Endodermal cell (in vitro differentiated cells): Measurements from ENCODE around the gene AFF1. TPM values are rescaled to one million over a fixed set of nuclear protein-coding genes. Genes with fewer than 3 reads are reported as not detected.

Experiments used
- DNase-seq: peaks from one replicate; pipeline ENCODE4 v3.0.0-alpha.2; 2017
- H3K27ac ChIP-seq: 2 replicates; pipeline ENCODE4 v1.5.1; 2013; ENCODE audit warnings: mild to moderate bottlenecking, low read depth, low read length, moderate library complexity
- H3K27me3 ChIP-seq: 2 replicates; pipeline ENCODE4 v1.6.1; 2013; ENCODE audit warnings: mild to moderate bottlenecking, low read length, moderate library complexity; ENCODE audit not compliant: insufficient read depth, control insufficient read depth, poor library complexity, severe bottlenecking
- H3K36me3 ChIP-seq: 2 replicates; pipeline ENCODE4 v1.7.0; 2013; ENCODE audit warnings: mild to moderate bottlenecking, low read length, moderate library complexity; ENCODE audit not compliant: control insufficient read depth, insufficient read depth
- H3K4me1 ChIP-seq: one replicate; pipeline ENCODE4 v1.7.0; 2013; ENCODE audit warnings: low read length; ENCODE audit not compliant: control insufficient read depth, insufficient read depth
- H3K4me3 ChIP-seq: 2 replicates; pipeline ENCODE4 v1.5.1; 2013; ENCODE audit warnings: mild to moderate bottlenecking, low read length, moderate library complexity
- H3K9ac ChIP-seq: 2 replicates; pipeline ENCODE4 v1.6.1; 2013; ENCODE audit warnings: mild to moderate bottlenecking, low read length, moderate library complexity; ENCODE audit not compliant: poor library complexity, severe bottlenecking; ENCODE audit errors: extremely low read depth
- H3K9me3 ChIP-seq: 2 replicates; pipeline ENCODE4 v1.6.1; 2013; ENCODE audit warnings: mild to moderate bottlenecking, low read length, moderate library complexity; ENCODE audit not compliant: control insufficient read depth
- H3K27ac Mint-ChIP-seq: 2 replicates; pipeline ENCODE4 v1.8.0; 2020; ENCODE audit warnings: mixed read lengths
- H3K27me3 Mint-ChIP-seq: 2 replicates; pipeline ENCODE4 v1.8.0; 2021; ENCODE audit warnings: mild to moderate bottlenecking, mixed read lengths; ENCODE audit not compliant: insufficient read depth
- H3K36me3 Mint-ChIP-seq: 2 replicates; pipeline ENCODE4 v1.8.0; 2020; ENCODE audit warnings: low read depth, mixed read lengths
- H3K4me1 Mint-ChIP-seq: 2 replicates; pipeline ENCODE4 v1.8.0; 2020; ENCODE audit warnings: mixed read lengths
- H3K4me3 Mint-ChIP-seq: 2 replicates; pipeline ENCODE4 v1.8.0; 2020; ENCODE audit warnings: mild to moderate bottlenecking, moderate library complexity, mixed read lengths
- H3K9me3 Mint-ChIP-seq: 2 replicates; pipeline ENCODE4 v1.8.0; 2020; ENCODE audit warnings: mild to moderate bottlenecking, mixed read lengths
- CTCF ChIP-seq: fragments of 200-600 bp; sonication (generic); conservative IDR thresholded peaks from 2 replicates; pipeline ENCODE4 v1.5.0; 2021; ENCODE audit warnings: antibody characterized with exemption, mild to moderate bottlenecking
- WGBS, 2 experiments: methylation state at CpG; one replicate each; pipeline versions ENCODE4 v1.1.5 to v1.1.7; 2013; ENCODE audit warnings: missing lambda C conversion rate in 2 of 2, mixed read lengths in 1 of 2; ENCODE audit not compliant: insufficient coverage in 1 of 2, insufficient read length in 1 of 2; 5-methylcytosine and 5-hydroxymethylcytosine counted together
- long read RNA-seq, 4 experiments: library from polyadenylated mRNA in 2 of 4; library from RNA in 1 of 4; library from capped mRNA in 1 of 4; stranded (forward) in 3 of 4; unstranded in 1 of 4; transcript quantifications; one replicate each; pipeline ENCODE4 v2.0.0, GENCODE V29; 2020 to 2021; ENCODE audit warnings: inconsistent platforms in 1 of 4
- polyA plus RNA-seq, 2 experiments: library from polyadenylated mRNA; stranded (reverse); fragments of 50-300 nt; gene quantifications; one replicate each; pipeline ENCODE4 v1.2.3, GENCODE V29; 2013
- total RNA-seq, 2 donors: library from RNA; stranded (reverse); fragmentation: NEBNext Ultra II Directional in 1 of 2; extraction: Animal tissue kit (Norgen Biotek cat#: 25700) in 1 of 2; gene quantifications; 2 replicates in 1 of 2; 3 replicates in 1 of 2; pipeline ENCODE4 v1.2.1, GENCODE V29; 2021

The AFF1 gene
- total RNA-seq: 100 to 1,000 TPM; 134 to 171 TPM
- 30.2 TPM for polyA plus RNA-seq (2013, experiment 1 of 2)
- polyA plus RNA-seq (2013, experiment 2 of 2): 31.3 TPM
- long read RNA-seq, experiment 1, partial matches to known transcripts: 2 of 38 reads
- long read RNA-seq, experiment 1, other reads (novel, unspliced or antisense): 36 of 38 reads
- long read RNA-seq, experiment 2, full-length matches to known transcripts: 3 of 124 reads
- long read RNA-seq, experiment 2, partial matches to known transcripts: 18 of 124 reads
- long read RNA-seq, experiment 2, other reads (novel, unspliced or antisense): 103 of 124 reads
- long read RNA-seq, experiment 3, partial matches to known transcripts: 13 of 47 reads
- long read RNA-seq, experiment 3, other reads (novel, unspliced or antisense): 34 of 47 reads
- long read RNA-seq, experiment 4, partial matches to known transcripts: 1 of 6 reads
- long read RNA-seq, experiment 4, other reads (novel, unspliced or antisense): 5 of 6 reads

- Mint-ChIP-seq H3K27ac (peak within 1 kb of the TSS; percentile 94), H3K36me3 (peaks cover 13% of the 10 kb centered on the region), H3K9me3 (no peaks in the 10 kb centered on the region), H3K4me3 (peak within 1 kb of the TSS; percentile 79), H3K4me1 (peaks cover 31% of the 10 kb centered on the region), H3K27me3 (no peaks in the 10 kb centered on the region)
- peaks cover 10% of the 10 kb centered on the region for H3K36me3 ChIP-seq
- H3K9ac ChIP-seq: peak within 1 kb of the TSS; percentile 85
- peak within 1 kb of the TSS; percentile 89 for H3K4me3 ChIP-seq
- peak; percentile 98 for DNase-seq
- no peaks in the 10 kb centered on the region for H3K4me1 ChIP-seq
- peak; percentile 60 for TF ChIP-seq CTCF
- no peaks in the 10 kb centered on the region for H3K27me3 ChIP-seq
- H3K9me3 ChIP-seq: no peaks in the 10 kb centered on the region
- peak within 1 kb of the TSS; percentile 27 for H3K27ac ChIP-seq
- WGBS, 2 experiments: 0 to 3% methylated on average over 29 to 97 of the region's 97 CpGs
Measured at GRCh38 chr4:86934771-86935565, at the start of gene AFF1. Gene AFF1 (plus strand): TSS chr4:86935011. CDS start chr4:86948534, 13,523 bp downstream.

- no peak for DNase-seq
- 86 to 89% methylated on average over 7 of the region's 7 CpGs for WGBS, 2 experiments
Measured at GRCh38 chr4:86890790-86891189, 44.0 kb upstream of the AFF1 start.

More at GRCh38 chr4:86890790-86891189, 44.0 kb upstream of the AFF1 start:
- peak overlapping the region; percentile 74 for H3K4me3 Mint-ChIP-seq
- Histone ChIP-seq H3K36me3 (no peaks in the 10 kb centered on the region), H3K9me3 (no peaks in the 10 kb centered on the region), H3K9ac (no peak overlapping the region), H3K4me3 (no peak overlapping the region), H3K27ac (no peak overlapping the region), H3K4me1 (no peaks in the 10 kb centered on the region), H3K27me3 (peaks cover 7% of the 10 kb centered on the region)
- H3K4me1 Mint-ChIP-seq: peaks cover 8% of the 10 kb centered on the region
- peaks cover 4% of the 10 kb centered on the region for H3K36me3 Mint-ChIP-seq
- TF ChIP-seq CTCF: no peak
- H3K27me3 Mint-ChIP-seq: peaks cover 11% of the 10 kb centered on the region
- H3K9me3 Mint-ChIP-seq: no peaks in the 10 kb centered on the region
- no peak overlapping the region for H3K27ac Mint-ChIP-seq
